Measurements from ENCODE around the gene NET1. TPM values are rescaled to one million over a fixed set of nuclear protein-coding genes. Genes with fewer than 3 reads are reported as not detected.

The NET1 gene
- total RNA-seq, 2 experiments from 2014 or later, result 25.3 to 25.6 TPM

DNA sequence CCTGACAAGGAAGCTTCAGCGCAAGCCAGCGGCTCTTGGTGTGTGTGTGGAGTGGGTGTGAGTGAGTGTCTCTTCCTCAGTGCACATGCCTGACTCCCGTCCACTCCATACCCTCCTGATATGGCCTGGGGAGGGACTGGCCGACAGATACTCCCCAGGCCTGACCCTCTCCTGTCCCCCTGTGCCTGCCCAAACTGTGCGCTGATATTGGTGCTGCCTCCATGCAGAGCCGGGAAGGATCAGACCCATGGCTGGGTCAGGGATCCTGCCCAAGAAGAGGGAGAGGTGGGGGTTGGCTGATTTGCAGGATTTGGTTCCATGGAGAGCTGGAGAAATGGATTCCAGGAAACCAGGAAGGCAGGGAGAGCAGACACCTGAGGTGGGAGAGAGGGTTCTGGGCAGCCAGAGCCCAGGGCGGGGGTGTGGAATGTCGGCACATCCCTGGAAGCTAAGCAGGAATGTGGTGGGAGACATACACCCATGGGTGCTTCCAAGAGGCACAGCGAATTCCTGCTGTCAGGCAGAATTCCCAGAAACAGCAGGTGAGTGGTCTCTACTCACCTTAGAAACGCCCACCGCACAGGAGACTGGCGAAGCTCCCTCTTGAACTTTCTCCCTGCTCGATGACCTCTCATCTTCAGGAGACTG, 80.7 kb downstream of the NET1 start:
- CTCF ChIA-PET, result no interaction called here
- POLR2A ChIA-PET, result no interaction called here
- Mint-ChIP-seq H3K4me3 (no peak overlapping the region), H3K27ac (no peak overlapping the region), H3K9me3 (peaks cover 12% of the 10 kb centered on the region), H3K27me3 (no peaks in the 10 kb centered on the region), H3K36me3 (peaks cover 6% of the 10 kb centered on the region), H3K4me1 (ENCODE audit: low read depth) (no peaks in the 10 kb centered on the region)
- intact Hi-C loops (cut with micrococcal nuclease), result no loop called here
- no peak for DNase-seq

DNA sequence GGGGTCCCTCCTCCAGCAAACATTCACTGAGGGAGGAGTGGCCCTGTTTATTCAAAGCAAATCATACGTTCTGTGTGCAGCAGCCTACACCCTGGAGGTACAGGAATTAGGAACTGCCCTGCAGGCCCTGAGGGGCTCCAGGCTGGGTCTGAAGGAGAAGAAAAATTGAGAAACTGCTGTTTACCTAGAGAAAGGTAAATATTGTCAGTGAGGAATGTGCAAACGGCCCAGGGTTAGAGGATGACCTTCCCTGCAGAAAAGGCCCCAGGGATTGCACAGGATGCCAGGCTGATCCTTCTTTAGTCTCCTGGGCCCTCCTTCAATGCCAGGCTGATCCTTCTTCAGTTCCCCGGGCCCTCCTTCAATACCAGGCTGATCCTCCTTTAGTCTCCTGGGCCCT, 81.3 kb downstream of the NET1 start:
- Mint-ChIP-seq H3K4me3 (no peak overlapping the region), H3K9me3 (peaks cover 12% of the 10 kb centered on the region), H3K4me1 (ENCODE audit: low read depth) (no peaks in the 10 kb centered on the region), H3K36me3 (peaks cover 6% of the 10 kb centered on the region), H3K27ac (no peak overlapping the region), H3K27me3 (no peaks in the 10 kb centered on the region)
- CTCF ChIA-PET, result no interaction called here
- POLR2A ChIA-PET, result no interaction called here
- no peak for DNase-seq
- intact Hi-C loops (cut with micrococcal nuclease), result no loop called here

DNA sequence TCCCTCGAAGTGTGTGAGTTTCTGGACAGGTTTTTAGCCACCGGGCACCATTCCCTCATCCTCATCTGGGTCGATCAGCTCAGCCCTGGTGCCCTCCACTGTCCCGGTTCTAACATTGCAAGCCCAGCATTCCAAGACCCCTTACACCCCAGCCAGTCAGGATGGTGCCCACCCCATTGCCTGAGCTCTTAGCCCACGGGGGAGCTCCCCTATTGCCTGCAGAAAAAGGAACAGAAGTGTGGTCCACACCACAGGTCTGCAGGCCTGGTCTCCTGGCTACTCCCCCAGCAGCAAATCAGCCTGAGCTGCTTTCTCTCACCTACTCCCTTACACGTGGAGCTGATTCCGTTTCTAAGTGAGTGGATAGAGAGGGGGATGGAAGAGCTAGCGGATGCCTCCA, 82.3 kb downstream of the NET1 start:
- no peak overlapping the region for H3K4me3 Mint-ChIP-seq
- no peaks in the 10 kb centered on the region for H3K27me3 Mint-ChIP-seq
- ChIA-PET POLR2A (no interaction called here), CTCF (no interaction called here)
- no peak overlapping the region for H3K27ac Mint-ChIP-seq
- peaks cover 12% of the 10 kb centered on the region for H3K9me3 Mint-ChIP-seq
- H3K4me1 Mint-ChIP-seq (ENCODE audit: low read depth), result no peaks in the 10 kb centered on the region
- peaks cover 6% of the 10 kb centered on the region for H3K36me3 Mint-ChIP-seq
- no peak for DNase-seq
- intact Hi-C loops (cut with micrococcal nuclease), result no loop called here

DNA sequence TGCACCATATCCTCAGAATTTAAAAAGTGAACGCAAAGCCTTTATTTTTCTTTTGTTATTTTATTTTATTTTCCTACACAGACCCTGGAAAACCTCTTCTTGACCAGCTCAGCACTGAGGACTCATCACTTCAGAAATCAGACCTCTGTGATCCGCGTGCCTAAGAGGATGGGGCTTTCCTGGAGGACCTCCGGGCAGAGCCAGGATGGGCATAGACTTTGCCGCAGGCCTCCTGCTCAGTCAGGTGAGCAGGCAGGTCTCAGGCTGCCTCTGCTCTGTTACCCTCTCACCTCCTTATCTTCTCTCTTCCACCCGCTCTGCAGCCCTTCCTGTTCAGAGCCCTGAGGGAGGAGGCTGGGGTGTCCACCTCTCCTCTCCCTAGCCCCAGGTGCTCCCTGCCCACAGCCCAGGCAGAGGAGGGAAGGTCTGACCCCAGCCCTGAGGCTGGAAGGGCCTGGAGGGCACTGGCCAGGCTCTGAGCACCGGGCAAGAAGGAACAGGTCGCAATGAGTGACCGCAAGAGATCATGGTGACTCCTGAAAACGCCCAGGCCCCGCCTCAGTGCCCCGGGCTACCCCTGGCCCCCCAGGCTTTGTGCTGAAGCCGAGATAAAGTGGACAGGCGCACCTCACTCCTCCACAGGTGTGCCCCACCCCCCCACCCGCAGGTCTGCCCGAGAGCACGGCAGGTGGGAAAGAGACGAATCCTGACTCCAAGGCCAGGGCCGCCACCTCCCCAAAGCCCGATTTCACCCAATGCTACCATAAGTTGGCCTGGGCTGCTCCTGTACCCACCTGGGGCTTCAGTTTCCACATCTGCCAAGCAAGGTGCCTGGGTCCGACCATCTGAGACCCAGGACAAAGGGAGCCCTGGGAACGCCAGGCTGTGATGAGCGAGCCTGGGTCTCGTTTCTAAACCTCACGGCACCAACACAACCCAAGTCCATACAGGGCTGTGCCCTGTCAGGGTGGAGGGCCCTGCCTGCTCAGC, 84.2 kb downstream of the NET1 start:
- H3K27me3 Mint-ChIP-seq, result peaks cover 2% of the 10 kb centered on the region
- H3K36me3 Mint-ChIP-seq, result peaks cover 6% of the 10 kb centered on the region
- peaks cover 12% of the 10 kb centered on the region for H3K9me3 Mint-ChIP-seq
- ChIA-PET POLR2A (no interaction called here), CTCF (no interaction called here)
- H3K4me1 Mint-ChIP-seq (ENCODE audit: low read depth), result no peaks in the 10 kb centered on the region
- no peak for DNase-seq
- intact Hi-C loops (cut with micrococcal nuclease), result no loop called here
- H3K27ac Mint-ChIP-seq, result no peak overlapping the region
- H3K4me3 Mint-ChIP-seq, result no peak overlapping the region

DNA sequence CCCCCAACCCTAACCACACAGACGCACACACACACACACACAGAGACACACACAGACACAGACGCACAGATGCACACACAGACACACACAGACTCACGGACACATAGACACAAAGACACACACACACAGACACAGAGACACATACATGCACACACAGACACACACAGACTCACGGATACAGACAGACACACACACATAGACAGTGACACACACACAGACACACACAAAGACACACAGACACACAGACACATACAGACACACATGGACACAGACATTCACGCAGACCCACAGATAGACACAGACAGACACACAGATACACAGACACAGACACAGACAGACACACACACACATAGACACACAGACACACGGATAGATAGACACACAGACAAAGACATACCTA, 84.9 kb downstream of the NET1 start:
- POLR2A ChIA-PET, result no interaction called here
- peaks cover 2% of the 10 kb centered on the region for H3K36me3 Mint-ChIP-seq
- H3K27ac Mint-ChIP-seq, result no peak overlapping the region
- peaks cover 2% of the 10 kb centered on the region for H3K27me3 Mint-ChIP-seq
- DNase-seq, result no peak
- H3K9me3 Mint-ChIP-seq, result peaks cover 7% of the 10 kb centered on the region
- no peak overlapping the region for H3K4me3 Mint-ChIP-seq
- intact Hi-C loops (cut with micrococcal nuclease), result no loop called here
- CTCF ChIA-PET, result no interaction called here
- no peaks in the 10 kb centered on the region for H3K4me1 Mint-ChIP-seq (ENCODE audit: low read depth)

- Mint-ChIP-seq H3K4me1 (ENCODE audit: low read depth) (no peaks in the 10 kb centered on the region), H3K27me3 (peaks cover 2% of the 10 kb centered on the region), H3K27ac (no peak overlapping the region), H3K9me3 (no peaks in the 10 kb centered on the region), H3K4me3 (no peak overlapping the region), H3K36me3 (no peaks in the 10 kb centered on the region)
- POLR2A ChIA-PET, result no interaction called here
- no peak for DNase-seq
- intact Hi-C loops (cut with micrococcal nuclease), result no loop called here
- CTCF ChIA-PET, result no interaction called here
These were observed 85.8 kb downstream of the NET1 start for GRCh38 chr10:5497948-5498730.

DNA sequence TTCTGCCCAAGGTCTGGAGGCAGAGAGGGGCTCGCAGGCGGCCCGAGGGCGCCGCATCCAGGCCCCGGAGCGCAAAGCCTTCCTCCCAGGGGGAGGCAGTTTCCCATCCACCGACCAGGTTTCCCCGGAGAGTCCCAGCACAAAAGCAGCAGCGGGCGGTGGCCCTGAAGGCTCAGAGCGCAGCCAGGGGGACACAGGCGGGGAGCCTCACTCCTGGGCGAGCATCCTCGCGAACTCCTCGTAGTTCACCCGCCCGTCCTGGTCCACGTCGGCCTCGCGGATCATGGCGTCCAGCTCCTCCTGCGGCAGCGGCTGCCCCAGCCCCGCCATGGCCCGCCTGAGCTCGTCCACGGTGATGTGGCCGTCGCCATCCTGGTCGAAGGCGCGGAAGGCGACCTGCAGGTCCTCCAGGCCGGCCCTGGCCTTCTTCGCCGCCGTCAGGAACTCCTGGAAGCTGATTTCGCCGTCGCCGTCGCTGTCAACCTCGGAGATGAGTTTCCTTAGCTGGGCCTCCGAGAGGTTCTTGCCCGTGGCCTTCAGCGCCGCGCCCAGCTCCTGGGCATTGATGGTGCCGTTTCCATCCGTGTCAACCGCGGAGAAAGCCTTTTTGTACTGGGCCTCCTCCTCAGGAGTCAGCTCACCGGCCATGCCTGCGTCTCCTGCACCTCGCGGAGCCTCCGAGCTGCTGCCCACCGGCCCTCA, 86.6 kb downstream of the NET1 start:
- H3K9me3 Mint-ChIP-seq, result no peaks in the 10 kb centered on the region
- H3K4me3 Mint-ChIP-seq, result no peak overlapping the region
- DNase-seq, result no peak
- H3K4me1 Mint-ChIP-seq (ENCODE audit: low read depth), result no peaks in the 10 kb centered on the region
- peaks cover 2% of the 10 kb centered on the region for H3K27me3 Mint-ChIP-seq
- H3K27ac Mint-ChIP-seq, result no peak overlapping the region
- intact Hi-C loops (cut with micrococcal nuclease), result no loop called here
- ChIA-PET CTCF (no interaction called here), POLR2A (no interaction called here)
- H3K36me3 Mint-ChIP-seq, result no peaks in the 10 kb centered on the region

- Mint-ChIP-seq H3K9me3 (no peaks in the 10 kb centered on the region), H3K27me3 (peaks cover 2% of the 10 kb centered on the region), H3K4me1 (ENCODE audit: low read depth) (no peaks in the 10 kb centered on the region), H3K4me3 (no peak within 1 kb of the TSS), H3K36me3 (no peaks in the 10 kb centered on the region), H3K27ac (no peak within 1 kb of the TSS)
- DNase-seq, result no peak
- ChIA-PET POLR2A (no interaction called here), CTCF (no interaction called here)
- intact Hi-C loops (cut with micrococcal nuclease), result no loop called here
These were observed 87.3 kb downstream of the NET1 start, which contains the start of gene CALML5 for GRCh38 chr10:5499493-5500140. Gene CALML5 (minus strand): TSS chr10:5499570. CDS start chr10:5499438, 132 bp downstream.

DNA sequence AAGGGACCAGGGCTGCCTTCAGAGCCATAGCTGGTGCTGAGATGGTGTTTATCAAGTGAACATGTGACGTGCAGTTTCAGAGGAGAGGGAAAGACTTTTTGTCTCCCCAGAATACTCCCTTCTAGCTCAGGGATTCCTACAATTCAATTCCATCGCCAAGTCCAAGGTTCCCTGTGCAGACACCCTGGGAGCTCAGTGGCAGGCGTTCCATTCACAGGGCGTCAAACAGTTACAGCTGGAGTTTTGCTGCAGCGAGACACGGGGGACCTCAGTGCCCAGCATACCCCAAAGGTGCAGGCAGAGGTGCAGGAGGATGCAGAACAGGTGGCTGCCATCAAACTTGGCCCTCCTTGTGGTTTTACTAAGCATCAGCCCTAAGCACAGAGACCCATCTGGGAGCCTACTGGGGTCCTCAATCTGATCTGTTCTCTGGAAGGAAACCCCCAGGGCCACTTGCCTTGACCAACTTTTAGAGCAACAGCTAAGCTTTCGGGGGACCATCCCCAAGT, 87.9 kb downstream of the NET1 start:
- Mint-ChIP-seq H3K4me3 (no peak overlapping the region), H3K9me3 (no peaks in the 10 kb centered on the region), H3K36me3 (no peaks in the 10 kb centered on the region), H3K4me1 (ENCODE audit: low read depth) (no peaks in the 10 kb centered on the region), H3K27me3 (peaks cover 3% of the 10 kb centered on the region), H3K27ac (no peak overlapping the region)
- no peak for DNase-seq
- ChIA-PET CTCF (interaction anchor here (0.6 kb wide), 1 partner anchor 130 kb away, joined by 3 read pairs; no protein-coding TSS in a partner anchor), POLR2A (no interaction called here)
- intact Hi-C loops (cut with micrococcal nuclease), result no loop called here

- Mint-ChIP-seq H3K27ac (no peak overlapping the region), H3K4me1 (ENCODE audit: low read depth) (no peaks in the 10 kb centered on the region), H3K4me3 (no peak overlapping the region), H3K36me3 (no peaks in the 10 kb centered on the region), H3K27me3 (peaks cover 5% of the 10 kb centered on the region), H3K9me3 (no peaks in the 10 kb centered on the region)
- ChIA-PET POLR2A (no interaction called here), CTCF (interaction anchor here (0.6 to 2.1 kb wide), 2 partner anchors 122 to 129 kb away, joined by 3 to 6 read pairs; no protein-coding TSS in a partner anchor)
- no peak for DNase-seq
- intact Hi-C loops (cut with micrococcal nuclease), result no loop called here
These were observed 88.6 kb downstream of the NET1 start for GRCh38 chr10:5500910-5501309.

- no peak for DNase-seq
- Mint-ChIP-seq H3K27ac (no peak overlapping the region), H3K9me3 (no peaks in the 10 kb centered on the region), H3K4me1 (ENCODE audit: low read depth) (no peaks in the 10 kb centered on the region), H3K4me3 (no peak overlapping the region), H3K36me3 (no peaks in the 10 kb centered on the region), H3K27me3 (peaks cover 5% of the 10 kb centered on the region)
- ChIA-PET CTCF (interaction anchor here (2.1 kb wide), 1 partner anchor 121 kb away, joined by 6 read pairs; no protein-coding TSS in a partner anchor), POLR2A (interaction anchor here (0.6 kb wide), 1 partner anchor 45 kb away, joined by 5 read pairs; no protein-coding TSS in a partner anchor)
- intact Hi-C loops (cut with micrococcal nuclease), result no loop called here
These were observed 89.7 kb downstream of the NET1 start for GRCh38 chr10:5502061-5502521.

Data from activated CD4-positive, alpha-beta memory T cell treated with anti-CD3 and anti-CD28 coated beads for 36 hours (primary cell).